HG02623 (cell line): Measurements from ENCODE around the gene APBA2.

Experiments
- ATAC-seq: cut with Tn5 transposase; IDR thresholded peaks from one replicate; pipeline ENCODE4 v1.9.1; 2021; ENCODE audit warnings: moderate library complexity; ENCODE audit not compliant: unreplicated experiment

The APBA2 gene

DNA sequence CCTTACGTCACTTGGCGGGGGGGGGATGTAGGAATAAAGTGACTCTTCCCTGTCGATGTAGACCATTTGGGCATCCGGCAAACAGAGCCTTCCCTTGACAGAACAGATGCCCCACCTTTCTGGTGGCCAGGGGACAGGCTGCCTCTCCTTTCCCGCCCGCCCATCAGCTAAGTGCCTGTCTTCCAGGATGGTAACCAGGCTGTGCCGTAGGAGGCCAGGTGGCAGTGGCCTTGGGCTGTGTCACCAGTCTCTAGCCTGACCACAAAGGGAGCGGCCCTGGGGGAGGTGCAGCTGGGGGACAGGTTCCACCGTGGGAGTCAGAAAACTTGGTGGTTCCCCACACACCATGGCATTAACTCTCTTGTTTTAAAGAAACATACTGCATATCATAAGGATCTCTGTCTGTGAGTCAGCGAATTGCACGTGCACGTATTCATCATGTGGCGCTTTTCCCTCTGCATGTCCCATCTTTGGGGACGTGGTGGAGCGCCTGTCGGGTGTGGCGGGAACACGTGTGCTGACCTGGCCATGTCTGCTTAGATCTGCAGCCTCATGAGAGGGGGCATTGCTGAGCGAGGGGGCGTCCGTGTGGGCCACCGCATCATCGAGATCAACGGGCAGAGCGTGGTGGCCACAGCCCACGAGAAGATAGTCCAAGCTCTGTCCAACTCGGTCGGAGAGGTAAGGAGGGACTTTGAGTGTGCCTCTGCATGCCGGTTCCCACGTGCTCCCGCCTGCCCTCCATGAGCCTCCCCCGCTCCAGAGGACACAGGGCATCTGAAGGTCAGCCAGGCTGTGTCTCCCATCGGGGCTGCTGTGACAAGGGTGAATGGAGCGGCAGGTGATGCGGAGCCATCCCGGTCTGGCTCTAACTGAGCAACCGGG, 227.8 kb downstream of the APBA2 start:
- ATAC-seq, result no peak

DNA sequence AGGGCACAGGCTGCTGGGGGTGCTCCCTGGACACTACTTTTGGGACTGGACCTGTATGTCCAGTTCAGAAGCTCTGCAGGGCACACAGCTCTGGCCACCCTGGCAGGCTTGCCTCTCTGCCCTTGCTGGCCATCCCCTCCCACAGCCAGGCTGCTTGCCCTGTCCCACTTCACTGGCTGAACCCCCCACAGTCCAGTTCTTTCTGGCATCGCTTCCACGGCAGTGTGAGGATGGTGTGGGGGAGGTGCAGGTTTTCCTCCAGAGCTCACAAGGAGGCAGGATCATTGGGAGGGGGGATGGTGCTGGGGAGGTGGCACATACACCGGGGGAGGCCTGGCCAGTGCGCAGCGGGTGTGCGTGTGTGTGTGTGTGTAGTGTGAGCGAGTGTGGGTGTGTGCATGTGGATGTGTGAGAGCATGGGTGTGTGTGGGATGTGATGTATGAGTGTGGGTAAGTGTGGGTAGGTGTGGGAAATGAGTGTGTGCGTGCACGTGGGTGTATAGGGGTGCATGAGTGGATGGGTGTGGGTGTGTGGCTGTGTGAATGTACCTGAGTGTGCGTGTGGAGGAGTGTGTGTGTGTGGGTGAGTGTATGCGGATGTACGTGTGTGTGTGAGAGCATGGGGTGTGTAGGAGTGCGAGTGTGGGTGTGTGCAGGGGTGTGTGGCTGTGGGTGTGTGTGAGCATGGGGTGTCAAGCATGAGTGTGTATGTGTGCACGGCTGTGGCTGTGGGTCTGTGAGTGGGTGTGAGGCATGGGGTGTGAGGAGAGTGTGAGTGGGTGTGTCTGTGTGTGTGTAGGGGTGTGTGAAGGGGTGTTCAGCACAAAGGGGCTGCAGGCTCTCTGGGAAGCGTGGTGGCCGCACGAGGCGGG, 228.7 kb downstream of the APBA2 start:
- no peak for ATAC-seq

DNA sequence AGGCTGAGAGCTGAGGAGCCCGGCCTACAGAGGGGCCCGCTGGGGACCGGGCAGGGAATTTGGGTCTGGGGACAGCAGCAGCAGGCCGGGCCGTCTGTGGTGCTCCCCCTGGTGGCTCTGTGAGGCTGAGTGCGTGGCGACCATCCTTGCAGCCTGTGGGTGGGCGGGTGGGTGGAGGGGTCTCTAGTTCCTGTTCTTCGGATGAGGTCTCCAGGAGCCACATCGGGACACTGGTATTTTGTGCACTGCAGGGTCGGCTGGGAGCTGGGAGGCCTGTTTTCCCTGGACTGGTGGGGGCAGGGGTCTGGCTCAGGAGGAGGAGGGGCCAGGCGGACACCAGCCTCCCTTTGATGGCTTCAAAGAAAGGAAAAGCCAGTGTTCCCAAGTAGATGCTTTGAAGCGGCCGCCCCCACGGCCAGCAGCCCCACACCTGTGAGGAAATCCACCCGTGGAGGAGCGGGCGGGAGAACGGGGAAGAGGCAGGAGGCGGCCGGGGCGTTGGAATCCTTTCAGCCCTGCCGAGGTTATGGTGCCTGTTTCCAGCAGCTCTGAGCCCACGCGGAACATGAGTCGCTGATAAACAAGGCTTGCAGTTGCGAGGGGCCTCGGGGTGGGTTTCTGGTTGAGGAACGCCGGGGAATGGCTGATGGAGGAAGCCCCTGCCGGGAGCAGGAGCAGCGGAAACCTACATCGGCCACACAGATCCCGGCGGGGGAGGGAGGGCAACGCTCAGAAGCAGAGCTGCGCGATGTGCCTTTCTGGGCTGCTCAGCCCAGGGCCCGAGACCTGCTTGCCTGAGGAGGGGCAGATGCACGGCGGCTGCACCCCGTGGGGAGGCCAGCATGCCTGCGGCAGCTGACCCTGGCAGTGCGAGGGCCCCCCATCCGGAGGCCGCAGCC, 229.6 kb downstream of the APBA2 start:
- no peak for ATAC-seq

DNA sequence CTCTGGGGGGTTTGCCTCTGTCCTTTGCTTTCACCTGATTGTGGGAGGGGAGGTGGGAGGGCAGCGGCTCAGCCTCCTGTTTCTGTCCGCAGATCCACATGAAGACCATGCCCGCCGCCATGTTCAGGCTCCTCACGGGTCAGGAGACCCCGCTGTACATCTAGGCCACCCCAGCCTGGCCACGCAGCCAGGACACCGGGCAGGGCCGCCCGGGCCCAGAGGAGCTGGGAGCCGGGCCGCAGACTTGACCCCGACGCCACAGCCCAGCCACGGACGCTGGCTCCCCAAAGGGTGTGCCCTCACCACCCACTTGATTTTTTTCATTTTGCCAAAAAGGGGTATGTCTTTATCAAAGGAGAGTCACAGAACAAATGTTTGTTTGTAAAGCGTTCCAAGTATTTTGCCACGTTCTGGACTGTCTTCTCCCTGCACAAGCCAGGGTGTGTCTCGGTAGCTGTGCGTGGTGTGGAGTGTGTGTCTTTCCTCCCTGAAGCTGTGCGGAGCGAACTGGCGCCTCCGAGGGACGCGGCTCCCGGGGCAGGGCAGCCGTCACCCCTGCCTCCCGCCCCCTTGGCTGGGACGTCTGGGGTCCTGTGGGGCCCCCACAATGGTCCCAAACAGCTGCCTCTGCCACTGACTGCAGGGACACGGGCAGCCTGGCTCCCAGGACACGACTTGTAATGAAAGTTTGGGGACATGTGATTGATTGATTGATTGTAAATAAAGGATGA, 231.4 kb downstream of the APBA2 start:
- no peak for ATAC-seq

DNA sequence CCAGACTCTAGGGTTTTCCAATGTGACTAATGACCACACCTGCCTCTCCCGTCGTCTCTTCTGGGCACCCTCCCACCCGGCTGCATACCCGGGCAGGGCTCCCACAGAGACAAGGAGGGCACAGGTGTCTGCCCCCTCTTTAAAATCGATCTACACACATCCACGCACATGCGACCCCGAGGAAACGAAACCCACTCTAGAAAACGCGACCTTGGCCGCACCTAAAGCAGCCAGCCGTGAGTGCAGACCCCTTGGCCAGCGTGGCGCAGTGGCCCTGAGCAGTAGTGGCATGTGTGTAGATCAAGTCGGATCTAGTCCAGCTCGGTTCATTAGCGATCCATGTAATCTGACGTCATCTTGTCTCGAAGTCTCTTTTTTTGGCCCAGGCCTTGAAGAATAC, 232.0 kb downstream of the APBA2 start:
- ATAC-seq, result no peak

DNA sequence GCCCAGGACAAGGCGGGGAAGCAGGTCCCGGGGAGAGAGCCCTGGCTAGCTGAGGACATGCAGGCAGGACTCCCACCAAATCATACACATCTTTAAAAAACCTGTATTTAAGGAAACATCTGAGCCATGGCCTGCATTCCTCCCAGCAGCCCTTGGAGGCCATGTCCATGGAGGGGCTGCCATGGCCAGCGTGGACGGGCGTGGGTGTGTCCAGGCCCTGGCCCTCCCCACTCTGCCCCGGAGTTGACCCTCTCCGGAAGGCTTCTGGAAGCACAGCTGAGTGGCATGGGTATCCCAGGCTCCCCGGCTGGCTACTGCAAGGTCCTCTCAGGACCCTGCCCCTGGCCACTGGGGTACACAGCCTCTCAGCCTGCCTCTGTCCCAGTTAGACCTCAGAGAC, 234.1 kb downstream of the APBA2 start:
- no peak for ATAC-seq

DNA sequence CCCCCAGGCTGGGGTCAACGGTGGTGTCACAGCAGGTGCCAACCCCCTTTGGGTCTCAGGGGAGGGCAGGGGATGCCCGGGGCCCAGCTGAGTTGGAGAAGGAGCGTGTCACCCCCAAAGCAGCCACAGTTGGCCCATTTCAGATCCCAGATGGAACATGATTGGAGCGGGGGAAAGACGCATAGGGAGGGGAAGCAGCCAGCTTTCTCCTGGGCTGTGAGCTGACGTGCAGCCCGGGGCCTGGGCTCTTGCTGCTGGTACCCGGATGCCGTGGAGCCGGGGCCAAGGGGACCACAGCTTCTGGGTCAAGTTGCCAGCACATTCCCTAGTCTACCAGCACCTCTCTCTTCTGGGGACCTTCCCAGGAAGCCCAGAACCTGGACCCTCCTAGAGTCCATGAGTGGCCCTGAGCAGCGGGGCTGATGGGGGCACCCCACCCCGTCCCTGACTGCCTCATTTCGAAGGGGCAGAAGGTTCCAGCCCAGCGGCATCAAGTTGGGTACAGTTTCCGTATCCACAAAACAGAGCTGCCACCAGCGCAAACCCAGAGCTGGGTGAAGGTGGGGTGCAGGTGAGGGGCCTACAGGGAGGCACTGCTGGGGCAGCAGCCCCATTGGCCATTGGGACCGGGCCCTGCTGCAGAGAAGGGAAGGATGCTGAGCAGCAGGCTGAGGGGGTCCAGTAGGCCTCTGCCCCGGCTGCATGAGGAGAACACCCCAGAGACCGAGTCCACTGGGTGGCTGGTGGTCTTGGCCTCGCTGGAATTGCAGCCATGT, 235.0 kb downstream of the APBA2 start:
- no peak for ATAC-seq

DNA sequence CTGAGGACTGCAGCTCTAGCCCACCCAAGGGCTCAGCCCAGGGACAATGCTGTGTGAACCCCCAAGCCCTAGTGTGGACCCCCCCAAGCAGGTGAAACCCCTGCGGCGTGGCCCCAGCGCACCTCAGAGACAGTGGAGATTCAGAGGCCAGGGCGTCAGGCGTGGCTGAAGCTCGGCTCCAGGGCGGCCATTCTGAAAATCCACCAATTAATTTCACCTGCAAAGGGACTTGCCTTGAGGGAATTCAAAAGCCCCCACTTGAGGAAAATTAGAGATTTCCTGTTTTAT, 235.5 kb downstream of the APBA2 start:
- ATAC-seq, result no peak

DNA sequence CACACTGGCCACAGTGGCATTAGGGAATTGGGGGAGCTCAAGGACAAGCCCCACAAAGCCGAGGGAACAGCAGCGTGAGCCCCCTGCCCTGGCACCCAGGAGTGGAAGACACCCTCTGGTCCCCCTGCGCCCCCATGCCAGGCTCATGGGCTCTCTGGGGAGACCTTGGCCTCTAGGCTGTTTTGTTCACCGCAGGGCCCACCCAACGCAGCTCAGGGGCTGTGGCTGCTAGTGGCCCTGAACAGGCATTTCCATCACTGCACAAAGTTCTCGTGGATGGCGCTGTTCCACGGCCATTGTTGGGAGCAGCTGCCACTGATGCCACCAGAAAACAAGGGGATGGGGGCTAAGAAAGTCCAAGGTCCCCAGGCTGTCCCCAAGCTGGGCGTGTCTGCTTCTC, 236.1 kb downstream of the APBA2 start:
- ATAC-seq, result no peak

DNA sequence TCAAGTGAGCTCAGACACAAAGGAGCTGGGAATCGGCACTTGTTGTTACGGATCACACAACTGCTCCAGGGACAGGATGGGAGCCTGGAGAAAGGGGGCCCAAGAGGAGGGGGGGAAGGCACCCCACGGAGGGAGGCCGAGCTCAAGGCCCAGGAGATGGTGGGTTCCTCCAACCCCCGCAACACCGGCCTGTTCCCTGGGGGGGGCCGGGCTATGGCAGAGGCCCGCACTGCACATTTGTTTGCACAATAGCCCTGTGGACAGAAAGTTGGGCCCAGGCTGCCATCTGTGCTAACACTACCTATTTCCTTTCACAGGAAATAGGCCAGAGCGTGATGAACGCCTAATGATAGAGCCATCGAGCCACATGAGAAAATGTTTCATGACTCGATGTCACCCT, 236.7 kb downstream of the APBA2 start:
- ATAC-seq, result no peak

DNA sequence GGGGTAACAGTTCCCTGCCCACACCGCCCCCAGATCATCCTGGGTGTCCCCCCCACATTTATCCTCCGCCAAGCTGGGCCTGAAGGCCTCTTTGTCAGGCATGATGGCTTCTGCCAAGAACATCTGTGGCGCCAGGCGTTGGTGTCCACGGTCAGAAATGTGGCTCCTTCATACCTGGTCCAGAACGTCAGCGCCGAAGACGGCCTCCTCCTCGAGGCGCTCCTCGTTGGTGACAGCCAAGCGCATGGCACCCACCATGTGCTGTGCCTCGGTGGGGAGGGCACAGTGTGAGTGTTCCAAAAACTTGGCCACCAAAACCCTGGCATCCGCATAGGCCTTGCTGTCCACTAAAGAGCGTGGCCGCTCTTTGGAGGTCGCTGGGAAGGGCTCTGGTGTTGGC, 237.4 kb downstream of the APBA2 start:
- ATAC-seq, result no peak

DNA sequence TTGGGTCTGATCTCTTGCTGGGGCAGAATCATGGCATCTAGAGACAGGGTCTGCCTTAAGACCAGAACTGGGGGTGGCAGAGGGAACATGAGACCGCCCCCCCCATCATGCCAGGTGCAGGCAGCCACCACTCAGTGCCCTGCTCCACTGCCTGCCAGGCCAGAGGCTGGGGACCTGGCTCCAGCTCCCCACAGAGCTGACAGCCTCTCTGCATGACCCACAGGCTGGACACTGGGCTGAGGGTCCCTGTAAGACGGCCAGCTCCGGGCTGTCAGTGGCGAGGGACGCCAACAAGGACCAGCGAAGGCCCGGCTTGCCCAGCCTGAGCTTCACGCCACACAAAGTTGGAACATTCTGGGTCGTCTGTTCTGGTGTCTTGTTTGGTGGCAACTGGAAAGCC, 238.2 kb downstream of the APBA2 start:
- no peak for ATAC-seq

DNA sequence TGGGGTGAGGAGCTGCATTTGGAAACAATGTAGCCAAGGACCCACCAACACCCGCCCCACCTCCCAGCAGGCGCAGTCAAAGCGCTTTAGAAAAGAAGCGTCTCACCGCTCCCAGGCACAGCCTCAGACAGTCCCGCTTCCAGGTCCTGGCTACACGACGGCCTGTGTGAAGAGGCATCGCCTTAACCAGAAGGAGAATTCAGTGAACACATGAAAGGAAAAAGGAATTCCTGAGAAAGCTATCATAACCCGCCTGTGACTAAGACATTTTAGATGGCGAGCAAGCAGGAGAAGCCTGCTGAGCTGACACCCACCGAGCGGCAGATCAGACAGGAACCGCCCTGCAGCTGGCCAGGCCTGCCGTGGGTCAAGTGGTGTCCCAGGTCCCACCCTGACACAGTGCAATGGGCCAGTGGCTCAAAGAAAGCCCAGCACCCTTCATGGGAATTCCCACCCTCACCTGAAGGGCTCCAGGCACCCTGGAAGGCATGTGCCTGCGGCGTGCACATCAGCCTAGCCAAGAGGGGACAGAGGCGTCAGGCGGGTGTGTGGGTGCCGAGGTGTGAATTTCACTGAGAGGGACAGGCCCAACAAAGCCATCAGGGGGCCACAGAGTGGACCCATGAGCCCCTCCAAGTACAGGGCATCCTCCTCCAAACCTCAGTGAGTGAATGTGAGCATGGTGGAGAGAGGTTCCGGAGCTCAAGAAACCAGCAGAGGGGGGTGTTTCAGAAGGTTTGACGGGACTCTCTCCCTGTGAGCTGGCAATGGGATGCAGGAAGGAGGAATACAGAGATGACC, 239.0 kb downstream of the APBA2 start:
- ATAC-seq, result no peak

DNA sequence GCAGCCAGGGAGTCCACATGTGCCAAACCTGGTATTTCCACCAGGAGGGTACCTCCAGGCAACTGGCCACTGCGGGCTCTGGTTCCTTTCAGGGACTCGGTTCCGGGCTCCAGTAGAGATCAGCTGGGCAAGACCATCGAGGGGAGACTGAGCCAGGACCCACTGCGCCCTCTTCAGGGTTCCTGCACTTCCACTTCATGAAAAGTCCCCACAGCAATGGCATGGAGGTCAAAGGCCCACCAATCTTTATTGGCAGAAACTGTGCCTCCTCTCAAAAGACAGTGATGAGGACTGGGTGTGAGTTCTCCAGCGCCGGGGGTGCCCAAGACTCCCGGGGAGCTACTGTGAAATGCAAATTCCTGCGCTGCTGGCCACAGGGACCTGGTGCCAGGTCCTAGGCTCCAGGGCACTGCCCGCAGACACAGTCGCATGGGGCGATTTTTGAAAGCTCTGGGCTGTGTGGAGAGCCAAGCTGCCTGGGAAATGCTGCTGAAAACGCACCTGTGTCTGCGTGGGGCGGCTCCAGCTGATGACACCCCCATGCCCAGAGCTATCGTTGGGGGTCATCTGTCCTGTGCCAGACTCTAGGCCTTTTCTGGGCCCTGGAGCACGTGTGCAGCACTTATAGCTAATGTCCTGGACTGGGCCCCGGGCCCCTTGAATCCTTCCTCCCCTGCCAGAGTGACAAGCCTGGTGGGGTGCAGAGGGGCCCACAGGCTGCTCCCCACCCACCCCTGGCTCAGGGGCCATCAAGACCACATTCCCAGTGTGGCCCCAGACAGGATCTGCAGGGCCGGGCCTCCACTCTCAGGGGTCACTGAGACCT, 239.8 kb downstream of the APBA2 start:
- ATAC-seq, result no peak

DNA sequence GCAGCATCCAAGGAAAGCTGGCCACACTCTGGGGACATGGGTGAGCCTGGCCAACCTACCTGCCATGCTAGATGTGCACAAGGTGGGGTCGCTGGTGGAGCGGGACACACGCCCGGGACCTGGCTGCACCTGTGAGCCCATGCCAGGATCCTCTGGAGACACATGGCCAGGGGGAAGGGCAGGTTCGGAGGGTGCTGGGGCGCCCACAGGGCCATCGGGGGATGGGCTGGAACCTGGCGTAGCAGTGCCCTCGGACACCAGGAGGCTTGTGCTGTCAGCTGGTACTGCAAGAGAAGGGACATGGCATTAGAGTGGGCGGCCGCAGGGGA, 240.4 kb downstream of the APBA2 start:
- no peak for ATAC-seq

DNA sequence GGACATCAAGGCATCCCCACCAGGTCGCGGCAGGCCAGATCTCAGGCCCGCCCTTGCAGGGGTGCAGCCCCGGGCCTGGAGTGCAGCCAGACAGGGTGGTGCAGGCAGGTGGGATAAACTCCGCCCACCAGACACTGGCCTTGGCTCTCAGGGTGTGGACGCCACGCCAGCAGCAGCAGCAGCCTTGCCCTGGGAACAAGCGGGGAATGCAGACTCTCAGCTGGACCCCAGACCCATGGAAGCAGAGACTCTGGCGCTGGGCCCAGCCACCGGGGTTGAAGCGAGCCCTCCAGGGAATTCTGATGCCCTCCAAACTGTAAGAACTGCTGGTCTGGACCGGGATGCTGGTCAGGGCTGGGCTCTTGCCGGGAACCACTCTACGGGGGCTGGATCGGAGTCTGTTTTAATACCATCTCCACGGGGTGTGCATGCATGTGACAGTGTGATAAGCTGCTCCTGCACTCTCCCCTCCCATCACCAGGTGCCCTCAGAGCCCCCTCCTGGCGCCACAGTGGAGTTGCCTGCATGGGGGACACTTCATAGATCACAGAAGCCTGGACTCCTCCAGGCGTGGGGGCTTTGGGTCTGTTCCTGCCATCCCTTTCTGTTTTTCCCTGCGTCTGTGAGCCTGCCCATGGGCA, 241.2 kb downstream of the APBA2 start:
- ATAC-seq, result no peak

DNA sequence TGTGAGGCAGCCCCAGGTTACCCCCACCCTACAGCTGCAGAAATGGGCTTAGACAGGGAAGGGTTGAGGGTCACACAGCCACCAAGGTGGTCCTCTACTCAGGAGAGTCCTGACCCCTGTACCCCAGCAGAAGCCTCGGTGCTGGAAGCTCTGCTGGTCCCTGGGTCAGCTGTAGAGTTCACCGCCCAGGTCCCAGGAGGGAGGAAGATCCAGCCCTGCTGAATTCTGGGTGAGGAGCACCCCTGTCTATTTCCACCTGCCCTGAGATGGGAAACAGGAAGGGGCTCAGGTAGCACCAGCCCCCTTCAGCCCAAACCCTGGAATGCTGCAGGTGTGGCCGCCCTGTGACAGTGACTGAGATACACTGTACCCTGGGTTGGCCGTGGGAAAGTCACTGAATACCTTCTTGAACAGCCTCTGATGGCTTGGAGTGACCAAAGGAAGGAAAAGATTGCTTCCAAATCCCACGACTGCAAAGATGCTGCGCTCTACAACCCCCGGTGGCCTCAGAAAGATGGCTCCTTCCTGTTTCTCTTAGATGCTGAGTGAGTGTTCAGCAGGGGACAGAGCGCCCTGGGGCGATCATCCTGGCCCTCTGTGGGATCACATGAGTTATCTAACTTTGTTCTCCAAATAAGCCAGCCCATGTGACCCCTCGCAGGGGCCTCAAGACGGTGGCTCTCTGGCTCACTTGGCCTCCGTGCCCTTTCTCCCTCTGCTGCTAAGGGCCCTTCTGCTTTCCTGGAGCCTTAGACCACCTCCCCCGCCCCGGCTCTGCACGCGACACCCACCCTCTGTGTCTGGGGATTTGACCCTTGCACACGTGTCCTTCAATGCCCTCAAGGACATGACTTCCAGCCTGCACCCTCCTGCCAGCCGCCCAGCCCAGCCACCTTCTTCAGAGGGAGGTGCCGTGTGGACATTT, 242.0 kb downstream of the APBA2 start:
- ATAC-seq, result no peak
